B cell (primary cell): ENCODE measurements around the gene ME1. TPM values are rescaled to one million over a fixed set of nuclear protein-coding genes. Genes with fewer than 3 reads are reported as not detected.

ENCODE experiments used
- ATAC-seq: fragments of 200-7000 bp; cut with Tn5 transposase; one replicate; pipeline ENCODE4 v1.10.0; 2021; ENCODE audit warnings: low read depth, mild to moderate bottlenecking, moderate number of reproducible peaks, moderate library complexity
- CTCF ChIA-PET: fragments of 350-600 bp; sonication (Branson Sonifier 250); formaldehyde crosslinking; loops from one replicate; lab custom pipeline; 2021; ENCODE audit warnings: antibody characterized with exemption, inconsistent platforms; lab: Charles Lee
- POLR2A ChIA-PET: fragments of 350-600 bp; sonication (Branson Sonifier 250); formaldehyde crosslinking; loops from one replicate; lab custom pipeline; 2021; ENCODE audit warnings: antibody characterized with exemption; lab: Charles Lee
- DNase-seq: peaks from one replicate; pipeline ENCODE4 v3.0.0; 2013
- H2AFZ ChIP-seq: 2 replicates; pipeline ENCODE4 v1.6.1; 2012; ENCODE audit warnings: mild to moderate bottlenecking, low read depth, low read length; ENCODE audit not compliant: insufficient read depth, poor library complexity, severe bottlenecking
- H3K27ac ChIP-seq, 2 donors: 1 replicate in 1 of 2; 2 replicates in 1 of 2; pipeline ENCODE4 v1.5.1; 2012 to 2013; ENCODE audit warnings: low read length in 2 of 2, mild to moderate bottlenecking in 2 of 2, moderate library complexity in 1 of 2
- H3K27me3 ChIP-seq, 4 experiments: fragments of 200-600 bp in 1 of 4; sonication (generic) in 1 of 4; replicated peaks in 1 of 4; 1 replicate in 2 of 4; 2 replicates in 2 of 4; pipeline versions ENCODE4 v1.6.1 to v1.7.0; 2013 to 2016; ENCODE audit warnings: low read length in 3 of 4, mild to moderate bottlenecking in 2 of 4, mixed read lengths in 1 of 4, moderate library complexity in 1 of 4; ENCODE audit not compliant: insufficient read depth in 4 of 4, control insufficient read depth in 3 of 4; ENCODE audit errors: control extremely low read depth in 1 of 4
- H3K36me3 ChIP-seq, 2 experiments: replicated peaks in 1 of 2; 1 replicate in 1 of 2; 2 replicates in 1 of 2; pipeline versions ENCODE4 v1.6.1 to v1.7.1; 2013; ENCODE audit warnings: low read length in 1 of 2; ENCODE audit not compliant: insufficient read depth in 2 of 2, control insufficient read depth in 1 of 2; ENCODE audit errors: control extremely low read depth in 1 of 2, extremely low read depth in 1 of 2
- H3K4me1 ChIP-seq, 2 donors: fragments of 200-600 bp in 1 of 2; sonication (generic) in 1 of 2; 1 replicate in 1 of 2; 2 replicates in 1 of 2; pipeline versions ENCODE4 v1.5.1 to v1.6.1; 2013 to 2017; ENCODE audit warnings: low read length in 2 of 2; ENCODE audit not compliant: control insufficient read depth in 2 of 2, insufficient read depth in 2 of 2
- H3K4me2 ChIP-seq: replicated peaks from 2 replicates; pipeline ENCODE3; 2012; ENCODE audit warnings: mild to moderate bottlenecking, low read depth, low read length; ENCODE audit not compliant: poor library complexity, severe bottlenecking
- H3K4me3 ChIP-seq, 5 experiments: fragments of 200-600 bp in 1 of 5; sonication (generic) in 1 of 5; 1 replicate in 3 of 5; 2 replicates in 2 of 5; pipeline versions ENCODE4 v1.5.1 to v1.7.0; 2011 to 2016; ENCODE audit warnings: low read length in 4 of 5, mild to moderate bottlenecking in 4 of 5, low read depth in 2 of 5, control low read depth in 1 of 5, moderate library complexity in 1 of 5; ENCODE audit not compliant: insufficient read depth in 1 of 5; ENCODE audit errors: control extremely low read depth in 1 of 5, extremely low read depth in 1 of 5
- H3K79me2 ChIP-seq: fragments of 200-600 bp; sonication (generic); one replicate; pipeline ENCODE4 v1.6.0; 2016; ENCODE audit warnings: low read length; ENCODE audit not compliant: control insufficient read depth, insufficient read depth
- H3K9ac ChIP-seq: fragments of 200-600 bp; sonication (generic); 2 replicates; pipeline ENCODE4 v1.6.1; 2017; ENCODE audit warnings: mild to moderate bottlenecking, low read length, moderate library complexity
- H3K9me3 ChIP-seq, 3 donors: one replicate each; pipeline versions ENCODE4 v1.6.1 to v1.7.1; 2013; ENCODE audit warnings: low read length in 2 of 3; ENCODE audit not compliant: control insufficient read depth in 2 of 3, insufficient read depth in 1 of 3; ENCODE audit errors: control extremely low read depth in 1 of 3
- H4K20me1 ChIP-seq: 2 replicates; pipeline ENCODE4 v1.6.0; 2012; ENCODE audit warnings: mild to moderate bottlenecking, low read length; ENCODE audit not compliant: insufficient read depth, control insufficient read depth, poor library complexity, severe bottlenecking
- H3K27ac Mint-ChIP-seq: one replicate; pipeline ENCODE4 v1.8.0; 2021; ENCODE audit warnings: mixed read lengths
- H3K27me3 Mint-ChIP-seq: one replicate; pipeline ENCODE4 v1.8.0; 2021; ENCODE audit warnings: mixed read lengths
- H3K4me1 Mint-ChIP-seq: one replicate; pipeline ENCODE4 v1.8.0; 2021; ENCODE audit warnings: mixed read lengths
- H3K4me3 Mint-ChIP-seq: one replicate; pipeline ENCODE4 v1.8.0; 2021; ENCODE audit warnings: mixed read lengths
- H3K9me3 Mint-ChIP-seq: one replicate; pipeline ENCODE4 v1.8.0; 2022; ENCODE audit warnings: mixed read lengths; ENCODE audit not compliant: insufficient read depth
- CTCF ChIP-seq: fragments of 200-600 bp; IDR thresholded peaks from one replicate; pipeline ENCODE4 v1.8.0; 2022; ENCODE audit warnings: antibody characterized with exemption, mild to moderate bottlenecking
- EZH2 ChIP-seq: IDR thresholded peaks from 2 replicates; pipeline ENCODE4 v1.6.1; 2012; ENCODE audit warnings: borderline replicate concordance, low read depth, mild to moderate bottlenecking, moderate library complexity, low read length; ENCODE audit not compliant: insufficient read depth, poor library complexity, severe bottlenecking
- WGBS: methylation state at CpG from one replicate; pipeline ENCODE4 v1.1.5; 2013; ENCODE audit warnings: missing lambda C conversion rate; ENCODE audit not compliant: insufficient coverage; 5-methylcytosine and 5-hydroxymethylcytosine counted together
- intact Hi-C: fragments of 100-400 bp; cut with micrococcal nuclease; formaldehyde crosslinking; loops from one replicate; pipeline ENCODE4 v1.10.0; 2022
- polyA plus RNA-seq: library from polyadenylated mRNA; depleted of rRNA; stranded (reverse); fragments of >200 nt; gene quantifications from 2 replicates; pipeline ENCODE4 v1.2.3, GENCODE V29; 2012
- total RNA-seq, 2 donors: library from RNA; stranded (reverse); fragments of 120-200 nt in 1 of 2; gene quantifications; 1 replicate in 1 of 2; 2 replicates in 1 of 2; pipeline versions ENCODE4 v1.2.3 to v1.2.4, GENCODE V29; 2013 to 2022

ME1 gene
- total and polyA plus RNA-seq, 2 donors (not counting 1 experiment from before 2014, with no cell fraction given) = not detected

GRCh38 chr6:83247471-83247870 lies 183.4 kb downstream of the ME1 start:
- no peak for DNase-seq
- H3K27ac ChIP-seq = no peak overlapping the region
- H3K4me1 Mint-ChIP-seq = no peaks in the 10 kb centered on the region
- no peak overlapping the region for H2AFZ ChIP-seq
- ATAC-seq = no peak
- peaks cover 11% of the 10 kb centered on the region for H3K27me3 Mint-ChIP-seq
- no peaks in the 10 kb centered on the region for H3K36me3 ChIP-seq
- H3K4me3 ChIP-seq = no peak overlapping the region
- no peaks in the 10 kb centered on the region for H3K9me3 Mint-ChIP-seq
- no peaks in the 10 kb centered on the region for H4K20me1 ChIP-seq
- H3K4me1 ChIP-seq = no peaks in the 10 kb centered on the region
- no peak overlapping the region for H3K4me3 Mint-ChIP-seq
- ChIA-PET POLR2A (no interaction called here), CTCF (no interaction called here)
- no peak for TF ChIP-seq EZH2
- TF ChIP-seq CTCF = no peak
- H3K27ac Mint-ChIP-seq = no peak overlapping the region
- no peaks in the 10 kb centered on the region for H3K9me3 ChIP-seq
- no peaks in the 10 kb centered on the region for H3K79me2 ChIP-seq
- no CpG with 5 or more reads among the region's 3 CpGs for WGBS
- H3K9ac ChIP-seq = no peak overlapping the region
- no peak overlapping the region for H3K4me2 ChIP-seq
- intact Hi-C loops = no loop called here
- no peaks in the 10 kb centered on the region for H3K27me3 ChIP-seq

GRCh38 chr6:83231146-83231545 lies 199.7 kb downstream of the ME1 start:
- WGBS = 40% methylated on average over 1 of the region's 1 CpG
- Histone ChIP-seq H3K27ac (no peak overlapping the region), H3K36me3 (no peaks in the 10 kb centered on the region), H3K27me3 (peaks cover 0 to 5% (median 3%) of the 10 kb centered on the region in 4 experiments), H3K9me3 (no peaks in the 10 kb centered on the region), H3K4me1 (no peaks in the 10 kb centered on the region), H2AFZ (no peak overlapping the region), H3K4me3 (no peak overlapping the region), H3K79me2 (no peaks in the 10 kb centered on the region), H3K9ac (no peak overlapping the region), H3K4me2 (no peak overlapping the region), H4K20me1 (no peaks in the 10 kb centered on the region)
- Mint-ChIP-seq H3K27ac (no peak overlapping the region), H3K27me3 (peaks cover 19% of the 10 kb centered on the region), H3K9me3 (no peaks in the 10 kb centered on the region), H3K4me1 (no peaks in the 10 kb centered on the region), H3K4me3 (no peak overlapping the region)
- no peak for DNase-seq
- no peak for ATAC-seq
- CTCF ChIA-PET = no interaction called here
- intact Hi-C loops = no loop called here
- POLR2A ChIA-PET = no interaction called here
- TF ChIP-seq CTCF (no peak), EZH2 (no peak)
